Measurements from ENCODE around the gene GRM7.

The GRM7 gene

DNA sequence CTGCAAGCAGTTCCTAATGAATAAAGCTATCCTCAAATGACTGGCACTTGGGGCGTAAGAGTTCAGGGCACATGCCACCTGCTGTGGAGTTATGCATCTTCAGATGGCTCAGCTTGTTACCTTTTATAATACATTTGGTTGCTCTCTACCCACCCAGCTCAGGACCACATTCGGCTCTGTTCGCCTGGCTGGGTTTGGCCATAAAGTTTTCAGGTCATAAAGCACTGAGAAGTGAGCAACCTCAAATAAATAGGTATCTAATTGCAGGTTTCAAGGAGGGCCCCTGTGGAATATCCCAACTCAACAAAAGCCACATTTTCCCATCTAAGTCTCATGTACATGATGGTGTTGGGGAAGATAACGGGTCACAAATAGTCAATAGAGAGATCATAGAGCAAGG lies 727.3 kb downstream of the GRM7 start:
- H3K4me3 ChIP-seq (ENCODE audit: low read depth, low read length): no peak overlapping the region
- TF ChIP-seq, protein P1, sequence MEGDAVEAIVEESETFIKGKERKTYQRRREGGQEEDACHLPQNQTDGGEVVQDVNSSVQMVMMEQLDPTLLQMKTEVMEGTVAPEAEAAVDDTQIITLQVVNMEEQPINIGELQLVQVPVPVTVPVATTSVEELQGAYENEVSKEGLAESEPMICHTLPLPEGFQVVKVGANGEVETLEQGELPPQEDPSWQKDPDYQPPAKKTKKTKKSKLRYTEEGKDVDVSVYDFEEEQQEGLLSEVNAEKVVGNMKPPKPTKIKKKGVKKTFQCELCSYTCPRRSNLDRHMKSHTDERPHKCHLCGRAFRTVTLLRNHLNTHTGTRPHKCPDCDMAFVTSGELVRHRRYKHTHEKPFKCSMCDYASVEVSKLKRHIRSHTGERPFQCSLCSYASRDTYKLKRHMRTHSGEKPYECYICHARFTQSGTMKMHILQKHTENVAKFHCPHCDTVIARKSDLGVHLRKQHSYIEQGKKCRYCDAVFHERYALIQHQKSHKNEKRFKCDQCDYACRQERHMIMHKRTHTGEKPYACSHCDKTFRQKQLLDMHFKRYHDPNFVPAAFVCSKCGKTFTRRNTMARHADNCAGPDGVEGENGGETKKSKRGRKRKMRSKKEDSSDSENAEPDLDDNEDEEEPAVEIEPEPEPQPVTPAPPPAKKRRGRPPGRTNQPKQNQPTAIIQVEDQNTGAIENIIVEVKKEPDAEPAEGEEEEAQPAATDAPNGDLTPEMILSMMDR (IDR thresholded peaks at IDR 0.05; ENCODE audit: low read depth, low read length): no peak

DNA sequence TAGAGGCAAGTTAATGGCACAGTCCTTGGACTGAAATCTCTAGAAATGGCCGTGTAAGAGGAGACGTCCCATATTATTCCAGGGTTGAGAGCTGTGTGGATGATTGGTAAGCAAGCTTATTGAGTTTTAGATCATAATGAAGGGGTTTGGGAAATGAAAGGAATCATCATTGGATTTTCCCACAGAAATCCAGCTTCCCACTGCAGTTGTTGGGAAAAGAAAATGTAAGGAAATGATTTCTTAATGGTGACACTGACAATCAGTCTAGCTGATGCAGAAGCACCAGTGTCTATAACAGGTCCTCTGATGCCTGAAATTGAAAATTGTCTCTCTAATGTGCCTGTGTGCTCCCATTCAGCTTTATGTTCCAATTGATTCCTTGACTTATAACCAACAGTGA lies 728.6 kb downstream of the GRM7 start:
- TF ChIP-seq, protein P1 (IDR thresholded peaks at IDR 0.05; ENCODE audit: low read depth, low read length): no peak
- no peak overlapping the region for H3K4me3 ChIP-seq (ENCODE audit: low read depth, low read length)

GRCh38 chr3:7602297-7602696 lies 741.4 kb downstream of the GRM7 start:
- no peak overlapping the region for H3K4me3 ChIP-seq (ENCODE audit: low read depth, low read length)
- TF ChIP-seq, protein P1 (IDR thresholded peaks at IDR 0.05; ENCODE audit: low read depth, low read length): no peak

GRCh38 chr3:7607083-7607482 lies 746.2 kb downstream of the GRM7 start:
- no peak overlapping the region for H3K4me3 ChIP-seq (ENCODE audit: low read depth, low read length)
- TF ChIP-seq, protein P1 (IDR thresholded peaks at IDR 0.05; ENCODE audit: low read depth, low read length): no peak

- TF ChIP-seq, protein P1 (IDR thresholded peaks at IDR 0.05; ENCODE audit: low read depth, low read length): no peak
- no peak overlapping the region for H3K4me3 ChIP-seq (ENCODE audit: low read depth, low read length)
Measured at GRCh38 chr3:7607676-7608075, 746.8 kb downstream of the GRM7 start.

- TF ChIP-seq, protein P1 (IDR thresholded peaks at IDR 0.05; ENCODE audit: low read depth, low read length): no peak
- H3K4me3 ChIP-seq (ENCODE audit: low read depth, low read length): no peak overlapping the region
Measured at GRCh38 chr3:7610634-7611033, 749.7 kb downstream of the GRM7 start.

- H3K4me3 ChIP-seq (ENCODE audit: low read depth, low read length): no peak overlapping the region
Measured at GRCh38 chr3:7615043-7615442, 754.1 kb downstream of the GRM7 start.

More at GRCh38 chr3:7615043-7615442, 754.1 kb downstream of the GRM7 start:
- TF ChIP-seq, protein P1 (IDR thresholded peaks at IDR 0.05; ENCODE audit: low read depth, low read length): no peak
